Activated CD8-positive, alpha-beta memory T cell treated with anti-CD3 and anti-CD28 coated beads, Interleukin-2, amount 50 U/mL, for 1 hour (primary cell): ENCODE data around the gene PHOX2B.
"Not testable (repeated sequence)": the region's sequence is repeated elsewhere in the genome, so short reads cannot be mapped to it uniquely, and the experiment has no call there.

Experiments
- DNase-seq: peaks from one replicate; pipeline ENCODE4 v3.0.0-alpha.2; 2020; ENCODE audit errors: extremely low read depth

PHOX2B gene

DNA sequence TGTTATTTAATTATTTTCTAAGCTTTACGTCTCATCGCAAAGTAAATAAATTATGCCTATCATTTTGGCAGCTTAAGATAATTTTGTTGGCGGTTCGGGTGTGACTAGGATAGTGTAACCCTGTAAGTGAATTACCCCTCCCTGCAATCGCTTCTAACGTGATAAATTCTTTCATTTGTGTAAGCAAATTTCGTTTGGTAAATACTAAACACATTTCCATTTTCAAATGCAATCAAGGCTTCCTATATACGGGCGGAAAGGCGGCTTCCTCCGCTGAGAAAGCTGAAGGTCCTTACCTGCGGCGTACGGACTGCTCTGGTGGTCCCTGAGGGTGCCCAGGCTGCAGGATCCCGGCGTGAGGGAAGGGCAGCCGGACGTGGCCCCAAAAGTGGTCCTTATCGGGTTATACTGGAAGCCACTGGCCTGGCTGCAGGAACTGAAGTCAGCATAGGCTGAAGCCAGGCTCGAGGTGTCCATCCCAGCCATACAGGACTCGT lies 403 bp downstream of the PHOX2B start:
- DNase-seq = no peak

- DNase-seq = no peak
These were observed 1.1 kb downstream of the PHOX2B start for GRCh38 chr4:41747230-41748055.

- no peak for DNase-seq
These were observed 1.9 kb downstream of the PHOX2B start for GRCh38 chr4:41746440-41747229.

- DNase-seq = no peak
These were observed 2.5 kb downstream of the PHOX2B start for GRCh38 chr4:41746025-41746439.

- no peak for DNase-seq
These were observed 3.1 kb downstream of the PHOX2B start for GRCh38 chr4:41745292-41746024.

DNA sequence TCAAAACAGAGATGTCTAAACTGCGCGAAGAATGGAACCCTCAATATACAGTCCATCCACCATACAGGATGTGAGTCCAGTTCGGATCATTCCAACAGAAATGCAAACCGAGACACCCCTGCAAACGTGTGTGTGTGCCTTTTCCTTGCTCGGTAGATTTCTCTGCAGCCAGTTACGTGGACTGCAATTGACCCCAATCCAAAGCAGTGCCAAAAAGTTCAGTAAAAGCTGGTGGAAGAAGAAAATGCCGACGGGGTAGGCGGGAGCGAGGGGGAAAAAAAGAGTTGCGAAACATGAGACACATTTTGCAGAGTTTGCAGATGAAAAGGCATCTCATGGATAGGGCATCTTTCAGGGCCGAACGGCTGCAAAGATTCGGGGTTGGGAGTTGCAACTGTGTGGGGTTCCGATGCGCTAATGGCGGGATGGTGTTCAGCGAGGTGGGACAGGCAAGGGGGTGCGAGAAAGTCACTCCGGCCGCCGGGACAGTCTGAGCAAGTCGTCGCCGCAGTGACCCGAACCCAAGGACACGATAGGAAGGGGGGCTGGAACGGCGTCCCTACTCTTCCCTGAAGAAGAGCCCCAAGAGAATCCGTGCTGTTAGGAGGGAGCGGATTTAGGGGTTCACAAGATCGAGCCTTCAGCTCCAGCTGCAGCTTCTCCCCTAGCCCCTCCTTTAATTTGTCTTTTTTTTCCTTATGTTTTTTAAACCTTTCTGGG lies 3.8 kb downstream of the PHOX2B start:
- DNase-seq = no peak

GRCh38 chr4:41741354-41741753 lies 7.2 kb downstream of the PHOX2B start:
- DNase-seq = no peak

- DNase-seq = not testable (repeated sequence)
These were observed 11.0 kb downstream of the PHOX2B start for GRCh38 chr4:41737491-41737890.

DNA sequence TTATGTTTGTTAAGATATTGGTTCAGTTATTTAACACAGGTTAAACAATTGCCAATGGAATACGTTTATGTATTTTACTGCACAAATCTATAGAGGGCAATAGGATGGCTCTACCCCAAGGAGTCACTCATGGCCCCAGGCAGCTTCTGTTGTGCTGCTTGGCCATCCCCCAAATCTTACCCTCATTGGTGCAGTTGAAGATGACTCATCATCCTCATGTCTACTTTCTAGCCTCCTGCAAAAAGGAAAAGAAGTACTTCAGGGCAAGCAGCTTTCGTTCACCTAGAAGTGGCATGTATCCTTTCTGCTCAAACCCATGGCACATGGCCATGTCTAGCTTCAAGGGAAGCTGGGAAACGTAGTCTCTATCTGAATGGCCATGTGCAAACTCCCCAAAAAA lies 14.2 kb downstream of the PHOX2B start:
- DNase-seq = no peak

GRCh38 chr4:41731569-41732126 lies 16.9 kb downstream of the PHOX2B start:
- no peak for DNase-seq

- DNase-seq = no peak
These were observed 20.0 kb downstream of the PHOX2B start for GRCh38 chr4:41728573-41728913.

GRCh38 chr4:41727861-41728572 lies 20.5 kb downstream of the PHOX2B start:
- no peak for DNase-seq

DNA sequence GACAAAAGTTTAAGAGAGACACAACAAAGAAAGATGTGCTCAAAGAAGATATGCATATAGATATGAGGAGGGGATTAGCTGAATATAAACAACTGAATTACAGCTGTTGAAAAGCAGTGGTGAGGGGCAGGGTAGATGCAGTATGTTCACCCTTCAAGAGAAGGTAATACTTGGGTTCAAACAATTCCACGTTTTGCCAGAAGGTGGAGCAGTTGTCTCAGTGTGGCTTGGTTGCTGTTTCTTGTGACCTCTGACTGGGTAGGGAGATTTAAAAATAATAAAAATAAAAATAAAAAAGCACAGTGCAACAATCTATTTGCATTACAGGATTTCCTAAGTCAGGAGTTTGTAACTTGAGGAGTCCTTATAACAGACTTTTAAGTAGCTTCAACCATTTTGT lies 23.3 kb downstream of the PHOX2B start:
- no peak for DNase-seq

GRCh38 chr4:41723286-41723685 lies 25.2 kb downstream of the PHOX2B start:
- no peak for DNase-seq

DNA sequence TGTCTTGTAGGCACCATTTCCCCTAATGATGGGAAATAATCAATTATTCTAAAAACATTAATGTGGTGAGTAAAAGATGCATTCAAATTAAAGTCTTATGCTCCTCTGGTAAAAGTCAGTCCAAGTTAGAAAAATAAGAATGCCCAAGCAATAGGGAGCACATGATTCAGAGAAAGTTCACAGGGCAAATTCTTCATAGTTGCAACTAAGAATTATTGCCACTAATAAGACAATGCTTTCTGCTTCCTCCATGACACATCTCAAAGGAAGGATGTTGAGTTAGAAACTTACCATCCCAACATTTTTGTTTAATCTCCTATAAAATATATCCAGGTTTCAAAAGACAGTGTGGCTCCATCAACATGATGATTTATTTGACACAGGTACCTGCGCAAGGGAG lies 26.3 kb downstream of the PHOX2B start:
- DNase-seq = no peak

DNA sequence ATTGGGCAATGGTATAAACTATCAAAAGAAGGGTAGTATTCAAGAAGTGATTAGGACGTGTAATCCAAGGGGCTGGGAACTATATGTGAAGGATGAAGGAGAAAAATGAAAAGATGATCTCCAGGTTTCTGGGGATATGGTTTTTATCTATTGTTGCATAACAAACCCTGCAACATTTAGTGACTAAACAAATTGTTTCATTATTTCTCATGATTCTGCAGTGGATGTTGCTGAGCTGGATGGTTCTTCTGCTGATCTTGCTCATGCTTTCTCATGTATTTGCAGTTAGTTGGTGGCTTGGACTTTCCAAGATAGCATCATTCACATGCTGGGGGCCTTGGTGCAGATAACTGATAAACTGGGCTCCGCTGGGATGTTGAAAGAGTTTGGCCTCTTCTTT lies 29.1 kb downstream of the PHOX2B start:
- DNase-seq = no peak

DNA sequence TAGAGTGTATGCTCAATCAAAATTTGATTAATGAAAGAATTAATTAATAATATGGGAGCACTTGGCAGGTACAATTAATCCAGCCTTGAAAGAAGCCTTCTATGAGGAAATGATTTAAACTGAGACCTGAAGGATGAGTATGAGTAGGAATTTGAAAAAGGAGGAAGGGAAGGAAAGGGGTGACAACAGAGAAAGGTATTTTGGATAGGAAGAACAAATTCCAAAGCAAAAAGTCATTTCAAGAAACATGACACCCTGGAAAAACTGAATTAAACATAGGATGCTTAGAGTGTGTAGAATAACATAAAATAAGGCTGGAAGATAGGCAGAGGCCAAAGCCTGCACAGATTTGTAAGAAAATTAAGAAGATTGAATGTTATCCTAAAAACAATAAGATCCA lies 29.6 kb downstream of the PHOX2B start:
- no peak for DNase-seq

- DNase-seq = no peak
These were observed 33.4 kb downstream of the PHOX2B start for GRCh38 chr4:41715155-41715554.

- DNase-seq = no peak
These were observed 34.0 kb downstream of the PHOX2B start for GRCh38 chr4:41714364-41715000.

GRCh38 chr4:41713768-41714167 lies 34.8 kb downstream of the PHOX2B start:
- DNase-seq = no peak
